MCF 10A (cell line): ENCODE results near the gene ZNF219. TPM values are rescaled to one million over a fixed set of nuclear protein-coding genes. Genes with fewer than 3 reads are reported as not detected.

ENCODE experiments used
- Bru-seq: library from RNA; stranded (reverse); fragments of 400-500 nt; gene quantifications from one replicate; lab custom pipeline; 2021; lab: Mats Ljungman, UMichigan
- BruChase-seq, 2 experiments: library from RNA; stranded (reverse); fragments of 400-500 nt; gene quantifications; one replicate each; lab custom pipeline; 2021; lab: Mats Ljungman, UMichigan
- BruUV-seq: library from RNA; stranded (reverse); fragments of 400-500 nt; replicated peaks from 2 replicates; lab custom pipeline; 2021; lab: Mats Ljungman, UMichigan
- CTCF ChIA-PET: fragments of 300-600 bp; sonication (Branson Sonifier 250); formaldehyde crosslinking; extraction: SDS; loops from one replicate; lab custom pipeline; 2021; ENCODE audit warnings: antibody characterized with exemption, inconsistent platforms; lab: Yijun Ruan, JAX
- POLR2A ChIA-PET: fragments of 300-600, 350-650 bp; sonication (Branson Sonifier 250); formaldehyde crosslinking; extraction: SDS; loops from one replicate; lab custom pipeline; 2020; ENCODE audit warnings: antibody characterized with exemption, inconsistent platforms; lab: Yijun Ruan, JAX
- DNase-seq: peaks from one replicate; pipeline ENCODE4 v3.0.0-alpha.2; 2018; ENCODE audit not compliant: unreplicated experiment
- H3K27ac Mint-ChIP-seq: one replicate; pipeline ENCODE4 v1.8.0; 2022; ENCODE audit warnings: mild to moderate bottlenecking, low read depth, mixed read lengths; ENCODE audit not compliant: unreplicated experiment
- H3K27me3 Mint-ChIP-seq: one replicate; pipeline ENCODE4 v1.8.0; 2022; ENCODE audit warnings: mixed read lengths; ENCODE audit not compliant: insufficient read depth, unreplicated experiment
- H3K36me3 Mint-ChIP-seq: one replicate; pipeline ENCODE4 v1.8.0; 2022; ENCODE audit warnings: mild to moderate bottlenecking, moderate library complexity, mixed read lengths; ENCODE audit not compliant: insufficient read depth, unreplicated experiment
- H3K4me1 Mint-ChIP-seq: one replicate; pipeline ENCODE4 v1.8.0; 2022; ENCODE audit warnings: mixed read lengths; ENCODE audit not compliant: insufficient read depth, unreplicated experiment
- H3K4me3 Mint-ChIP-seq: one replicate; pipeline ENCODE4 v1.8.0; 2022; ENCODE audit warnings: mild to moderate bottlenecking, moderate library complexity, mixed read lengths; ENCODE audit not compliant: unreplicated experiment
- H3K9me3 Mint-ChIP-seq: one replicate; pipeline ENCODE4 v1.8.0; 2022; ENCODE audit warnings: mixed read lengths; ENCODE audit not compliant: unreplicated experiment
- CTCF ChIP-seq: fragments of 200-600 bp; IDR thresholded peaks from one replicate; pipeline ENCODE4 v1.8.0; 2022; ENCODE audit warnings: antibody characterized with exemption, mild to moderate bottlenecking; ENCODE audit not compliant: unreplicated experiment
- intact Hi-C: fragments of 100-400 bp; cut with micrococcal nuclease; formaldehyde crosslinking; loops from 2 replicates; pipeline ENCODE4 v1.14.1; 2022
- long read RNA-seq: library from polyadenylated mRNA; stranded (forward); transcript quantifications from one replicate; pipeline ENCODE4 v2.0.0, GENCODE V29; 2022
- total RNA-seq: library from RNA; stranded (reverse); gene quantifications from 2 replicates; pipeline ENCODE4 v1.2.3, GENCODE V29; 2022

Gene ZNF219
- 18.4 and 33.8 TPM in 2 replicates for total RNA-seq
- percentile 42 among the genes with signal in this experiment for Bru-seq, nascent RNA
- percentile 47 among the genes with signal in this experiment for BruChase-seq, experiment 1, labeled RNA remaining after a 6-hour chase
- percentile 56 among the genes with signal in this experiment for BruChase-seq, experiment 2, labeled RNA remaining after a 2-hour chase
- long read RNA-seq, transcript ZNF219-201 (5 exons, 3,071 nt) = major isoform, 6 of 30 reads
- long read RNA-seq, partial matches to known transcripts = 13 of 30 reads
- long read RNA-seq, other reads (novel, unspliced or antisense) = 10 of 30 reads

DNA sequence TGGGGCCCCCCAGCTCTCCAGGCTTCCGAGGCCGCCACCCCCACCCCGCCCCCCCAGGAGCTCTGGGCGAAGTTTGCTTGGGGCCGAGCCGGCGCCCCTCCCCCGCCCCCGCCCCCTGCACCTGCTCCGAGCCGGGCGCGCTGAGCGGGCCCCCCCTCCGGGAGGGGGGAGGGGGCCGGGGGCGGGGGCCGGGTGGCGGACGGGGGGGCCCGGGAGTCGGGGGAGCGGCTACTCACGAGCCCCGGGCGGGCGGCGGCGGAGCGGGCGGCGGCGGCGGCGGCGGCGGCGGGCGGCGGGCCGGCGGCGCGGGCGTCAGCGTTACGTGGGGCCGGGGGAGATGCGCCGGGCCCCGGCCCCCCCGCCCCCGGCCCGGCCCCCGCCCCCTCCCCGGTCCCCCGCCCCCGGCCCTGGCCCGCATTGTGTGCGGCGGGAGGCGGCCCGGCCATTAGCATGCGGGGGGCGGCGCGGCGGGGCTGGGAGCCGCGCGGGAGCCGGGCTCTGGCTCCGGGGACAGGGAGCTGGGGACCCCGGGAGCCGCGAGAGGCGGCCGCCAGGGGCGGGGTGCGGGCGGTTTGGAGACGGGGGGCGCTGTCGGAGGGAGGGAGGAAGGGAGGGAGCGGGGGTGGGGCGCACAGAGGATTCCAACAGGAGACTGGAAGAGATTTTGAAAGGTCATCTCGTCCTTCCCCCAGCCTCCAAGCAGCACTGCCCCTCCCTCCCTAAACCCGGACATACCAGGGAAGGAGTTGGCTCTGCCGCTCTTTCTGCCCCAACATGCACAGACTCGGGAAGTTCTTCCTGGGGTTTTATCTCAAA lies at the start of gene ZNF219:
Gene ZNF219, minus strand, starts transcription at position 580 of the 816 bp plus-strand sequence. CDS start 5,064 bp downstream, outside the sequence.
- intact Hi-C loops = loop anchor here (5.0 kb wide), 1 partner anchor 486 kb away; no protein-coding TSS in a partner anchor
- no peak for TF ChIP-seq CTCF
- H3K9me3 Mint-ChIP-seq = no peaks in the 10 kb centered on the region
- H3K27ac Mint-ChIP-seq = peak within 1 kb of the TSS; percentile 90
- H3K27me3 Mint-ChIP-seq = no peaks in the 10 kb centered on the region
- H3K4me3 Mint-ChIP-seq = peak within 1 kb of the TSS; percentile 85
- BruUV-seq = no TSS peak
- peaks cover 34% of the 10 kb centered on the region for H3K4me1 Mint-ChIP-seq
- POLR2A ChIA-PET = interaction anchor here (1.2 to 1.6 kb wide), 2 partner anchors 28 to 31 kb away, joined by 4 to 7 read pairs; partner anchors contain the start of gene ARHGEF40
- H3K36me3 Mint-ChIP-seq = peaks cover under 1% of the 10 kb centered on the region
- DNase-seq = peak; percentile 67
- CTCF ChIA-PET = interaction anchor here (1.0 to 7.3 kb wide), 6 partner anchors 6 to 85 kb away, joined by 3 to 241 read pairs (median 5); partner anchors contain the start of genes ARHGEF40 and TMEM253

GRCh38 chr14:21145437-21145836 lies 47.0 kb upstream of the ZNF219 start:
- H3K9me3 Mint-ChIP-seq = peaks cover 16% of the 10 kb centered on the region
- no peaks in the 10 kb centered on the region for H3K4me1 Mint-ChIP-seq
- no peak for TF ChIP-seq CTCF
- ChIA-PET POLR2A (no interaction called here), CTCF (interaction anchor here (1.6 kb wide), 1 partner anchor 131 kb away, joined by 8 read pairs; no protein-coding TSS in a partner anchor)
- BruUV-seq = no TSS peak
- intact Hi-C loops = no loop called here
- DNase-seq = no peak
- no peak overlapping the region for H3K27ac Mint-ChIP-seq
- no peaks in the 10 kb centered on the region for H3K36me3 Mint-ChIP-seq
- H3K27me3 Mint-ChIP-seq = peaks cover 5% of the 10 kb centered on the region
- no peak overlapping the region for H3K4me3 Mint-ChIP-seq

GRCh38 chr14:21142357-21142756 lies 43.9 kb upstream of the ZNF219 start:
- no peak overlapping the region for H3K4me3 Mint-ChIP-seq
- peaks cover 16% of the 10 kb centered on the region for H3K9me3 Mint-ChIP-seq
- H3K4me1 Mint-ChIP-seq = no peaks in the 10 kb centered on the region
- ChIA-PET CTCF (interaction anchor here (0.7 to 1.0 kb wide), 4 partner anchors 23 to 409 kb away, joined by 3 to 4 read pairs (median 4); no protein-coding TSS in a partner anchor), POLR2A (interaction anchor here (0.7 kb wide), 1 partner anchor 109 kb away, joined by 4 read pairs; no protein-coding TSS in a partner anchor)
- TF ChIP-seq CTCF = no peak
- intact Hi-C loops = no loop called here
- no peak for DNase-seq
- no peaks in the 10 kb centered on the region for H3K36me3 Mint-ChIP-seq
- no TSS peak for BruUV-seq
- no peak overlapping the region for H3K27ac Mint-ChIP-seq
- H3K27me3 Mint-ChIP-seq = no peaks in the 10 kb centered on the region
